Fibroblast of mammary gland (primary cell): ENCODE data around the gene NKD1.

Experiments used
- DNase-seq: peaks from one replicate; pipeline ENCODE4 v3.0.0-alpha.2; 2010; ENCODE audit warnings: low read depth
- H3K4me3 ChIP-seq: 2 replicates; pipeline ENCODE4 v1.5.1; 2011; ENCODE audit warnings: low read depth, mild to moderate bottlenecking, low read length, moderate library complexity; ENCODE audit not compliant: control insufficient read depth
- CTCF ChIP-seq: conservative IDR thresholded peaks from 2 replicates; pipeline ENCODE4 v1.5.1; 2011; ENCODE audit warnings: low read depth, low read length, inconsistent platforms; ENCODE audit not compliant: control insufficient read depth, insufficient read depth

Gene NKD1

DNA sequence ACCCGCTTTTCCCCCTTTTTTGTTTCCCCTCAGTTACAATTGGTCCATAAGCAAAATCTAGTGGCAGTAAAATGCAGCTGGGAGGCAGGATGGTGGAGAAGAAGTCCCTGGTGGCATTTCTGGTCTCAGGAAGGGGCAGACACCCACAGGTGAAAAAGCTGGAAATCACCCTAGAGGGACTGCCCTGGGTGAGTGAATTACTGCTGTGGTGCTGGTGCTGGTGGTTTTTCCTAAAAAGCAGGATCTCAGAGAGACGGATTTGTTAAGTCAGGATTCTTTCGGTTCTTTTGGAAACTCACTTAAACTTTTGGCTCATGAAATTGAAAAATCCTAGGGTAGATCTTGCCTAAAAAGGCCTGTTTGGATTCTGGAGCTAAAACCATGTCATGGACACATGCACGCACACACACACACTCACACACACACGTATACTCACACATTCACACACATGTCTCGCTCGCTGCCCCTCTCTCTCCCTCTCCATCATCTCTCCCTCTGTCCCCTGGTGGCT, 65.8 kb downstream of the NKD1 start:
- DNase-seq: no peak
- H3K4me3 ChIP-seq: no peak overlapping the region
- no peak for TF ChIP-seq CTCF

GRCh38 chr16:50614955-50615724, 66.9 kb downstream of the NKD1 start:
- no peak for DNase-seq
- TF ChIP-seq CTCF: no peak
- no peak overlapping the region for H3K4me3 ChIP-seq

DNA sequence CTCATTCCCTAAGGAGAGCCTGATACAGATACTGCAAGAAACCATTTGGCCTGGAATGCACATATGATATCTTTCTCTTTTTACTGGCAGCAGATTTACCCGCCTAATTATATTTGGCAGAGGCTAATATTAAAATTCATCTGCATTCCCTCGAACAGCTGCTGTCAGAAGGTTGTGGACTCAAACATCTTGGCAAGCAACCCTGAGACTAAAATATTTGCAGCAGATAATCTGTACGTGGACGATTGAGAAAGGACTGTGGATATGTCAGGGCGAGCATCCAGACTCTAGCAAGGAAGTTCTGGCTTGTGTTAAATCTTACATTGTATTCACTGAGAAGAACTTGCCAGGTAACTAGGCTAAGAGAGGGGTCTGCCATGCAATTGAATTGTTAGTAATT, 67.7 kb downstream of the NKD1 start:
- no peak overlapping the region for H3K4me3 ChIP-seq
- no peak for TF ChIP-seq CTCF
- DNase-seq: no peak

GRCh38 chr16:50616386-50616785, 68.2 kb downstream of the NKD1 start:
- no peak for TF ChIP-seq CTCF
- no peak for DNase-seq
- no peak overlapping the region for H3K4me3 ChIP-seq

DNA sequence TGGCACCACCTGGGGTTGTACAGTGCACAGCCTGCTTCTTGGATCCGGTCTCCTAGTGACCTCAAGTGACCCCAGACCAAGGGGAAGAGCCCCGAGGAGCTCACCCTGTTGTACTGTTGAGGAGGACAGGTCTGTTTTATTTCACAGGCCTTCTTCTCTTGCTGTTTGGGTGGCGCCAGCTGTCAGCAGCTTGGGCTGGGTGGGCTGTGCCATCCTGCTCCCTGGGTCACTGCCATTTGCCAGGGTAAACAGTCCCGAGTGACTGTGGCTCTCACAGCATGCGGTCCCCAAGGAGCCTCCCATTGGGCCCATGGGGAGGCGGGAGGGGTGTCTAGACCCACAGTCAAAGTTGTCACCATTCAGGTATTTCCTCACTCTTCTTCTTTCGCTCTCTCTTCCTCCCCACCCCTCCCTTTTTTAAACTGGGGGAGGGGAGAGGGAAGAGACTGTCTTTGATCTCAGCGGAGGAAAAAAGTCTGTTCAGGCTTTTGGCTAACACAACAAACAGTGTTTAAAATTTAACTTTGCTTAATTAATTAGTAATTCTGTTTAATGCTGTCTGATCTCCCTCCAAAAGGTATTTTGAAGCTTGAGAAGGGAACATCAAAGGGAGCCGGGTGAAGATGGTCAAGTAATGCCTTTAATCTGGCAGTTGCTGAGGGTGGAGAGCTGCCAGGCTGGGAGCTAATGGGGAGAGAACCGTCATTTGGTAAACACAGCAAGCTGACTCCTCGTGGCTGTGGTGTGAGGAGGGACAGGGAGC, 68.9 kb downstream of the NKD1 start:
- DNase-seq: no peak
- H3K4me3 ChIP-seq: no peak overlapping the region
- TF ChIP-seq CTCF: no peak

DNA sequence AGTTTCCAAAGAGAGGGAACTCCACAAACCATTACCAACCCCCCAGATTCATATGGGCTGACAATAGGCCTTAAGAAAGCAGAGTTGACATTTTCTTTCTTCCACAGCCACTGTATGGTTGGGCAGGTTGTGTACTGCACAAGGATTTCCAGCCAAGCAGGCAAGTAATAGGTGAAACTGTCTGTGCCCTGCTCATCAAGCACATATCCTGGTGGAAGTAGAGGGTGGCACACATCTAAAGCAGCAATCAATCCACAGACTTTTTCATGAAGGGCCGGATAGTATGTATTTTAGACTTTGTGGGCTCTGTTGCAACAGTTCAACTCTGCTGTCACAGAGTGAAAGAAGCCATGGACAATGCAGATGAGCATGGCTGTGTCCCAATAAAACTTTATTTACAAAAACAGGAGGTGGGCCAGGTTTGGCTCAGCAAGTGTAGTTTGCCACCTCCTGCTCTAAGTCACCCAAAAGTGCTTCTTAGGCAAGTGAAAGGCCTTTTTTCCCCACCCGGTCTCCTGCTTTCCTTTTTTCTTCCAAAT, 69.5 kb downstream of the NKD1 start:
- no peak overlapping the region for H3K4me3 ChIP-seq
- no peak for DNase-seq
- no peak for TF ChIP-seq CTCF
